Stimulated activated CD8-positive, alpha-beta memory T cell treated with anti-CD3 and anti-CD28 coated beads, Interleukin-2, amount 100 ng/mL, for 48 hours (primary cell): ENCODE data around the gene MRPS7.
"Not testable (repeated sequence)": the region's sequence is repeated elsewhere in the genome, so short reads cannot be mapped to it uniquely, and the experiment has no call there.

Source experiments
- DNase-seq, 2 donors: peaks; one replicate each; pipeline ENCODE4 v3.0.0-alpha.2; 2020; ENCODE audit warnings: low read depth in 2 of 2

The MRPS7 gene

DNA sequence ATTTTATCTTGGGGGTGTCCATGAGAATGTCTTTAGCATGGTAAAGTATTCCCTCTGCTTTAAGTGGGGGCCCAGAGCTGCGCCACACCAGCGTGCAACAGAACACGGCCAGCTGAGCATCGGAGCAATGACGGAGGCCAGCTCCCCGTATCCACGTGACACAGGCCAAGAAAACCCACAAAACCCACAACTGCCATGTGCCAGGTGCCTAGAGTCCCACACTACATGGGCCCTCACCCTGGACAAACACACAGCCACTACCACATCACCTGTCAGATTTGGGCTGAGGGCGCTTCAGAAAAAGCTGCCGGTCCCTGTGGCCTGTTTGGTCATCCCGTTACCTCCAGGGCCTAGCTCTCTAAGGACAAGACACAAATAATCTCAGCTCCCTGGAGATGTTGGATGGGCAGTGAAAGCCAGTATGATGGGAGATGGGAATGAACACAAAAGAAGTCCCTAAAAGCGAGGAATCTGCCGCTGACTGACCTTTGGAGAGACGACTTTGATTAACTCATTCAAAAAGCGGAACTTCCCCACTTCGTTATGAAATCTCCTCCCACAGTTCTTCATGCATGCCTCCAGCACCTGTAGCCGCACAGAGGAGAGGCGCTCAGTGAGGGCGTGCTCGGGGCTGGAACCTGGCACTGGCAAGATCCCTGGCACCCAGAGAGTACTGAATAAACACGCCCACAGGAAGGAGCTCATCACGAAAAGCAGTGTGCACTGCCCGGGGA, 17.4 kb upstream of the MRPS7 start:
- no peak for DNase-seq

DNA sequence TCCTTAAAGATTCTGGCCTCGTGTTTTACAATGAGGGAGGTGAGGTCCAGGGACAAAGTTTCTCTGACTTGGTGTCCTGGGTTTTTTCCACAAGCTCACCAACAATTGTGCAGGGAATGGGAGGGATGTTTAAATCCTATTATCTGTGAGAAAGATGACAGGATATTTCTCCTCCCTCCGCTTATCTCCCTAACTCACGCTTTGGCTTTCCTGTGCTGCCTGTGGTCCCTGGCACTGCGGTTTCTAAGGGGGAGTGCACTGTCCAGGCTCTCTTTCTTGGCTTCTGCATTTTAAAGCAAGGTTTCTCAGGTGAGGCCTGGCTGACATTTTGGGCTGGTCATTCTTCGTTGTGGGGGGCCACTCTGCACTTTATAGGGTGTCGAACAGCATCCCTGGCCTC, 16.7 kb upstream of the MRPS7 start:
- no peak for DNase-seq

DNA sequence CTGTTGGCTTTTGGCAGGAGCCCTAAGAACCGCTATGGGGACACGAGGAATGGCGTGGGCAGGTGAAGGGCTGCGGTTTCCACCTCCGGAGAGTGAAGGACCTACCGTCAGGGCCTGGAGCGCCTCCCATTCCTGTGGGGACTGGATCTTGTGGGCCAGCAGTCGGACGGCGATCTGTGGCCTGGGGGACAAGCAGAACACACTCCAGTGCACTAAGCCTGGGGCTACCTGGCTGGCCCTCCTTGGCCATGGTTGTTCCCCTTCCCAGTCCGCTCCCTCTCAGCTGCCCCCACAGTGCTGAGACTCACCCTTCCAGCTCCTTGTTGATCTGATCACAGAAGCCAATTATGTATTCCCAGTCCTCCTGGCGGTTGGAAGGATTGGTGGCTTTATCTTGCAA, 15.3 kb upstream of the MRPS7 start:
- DNase-seq: no peak

DNA sequence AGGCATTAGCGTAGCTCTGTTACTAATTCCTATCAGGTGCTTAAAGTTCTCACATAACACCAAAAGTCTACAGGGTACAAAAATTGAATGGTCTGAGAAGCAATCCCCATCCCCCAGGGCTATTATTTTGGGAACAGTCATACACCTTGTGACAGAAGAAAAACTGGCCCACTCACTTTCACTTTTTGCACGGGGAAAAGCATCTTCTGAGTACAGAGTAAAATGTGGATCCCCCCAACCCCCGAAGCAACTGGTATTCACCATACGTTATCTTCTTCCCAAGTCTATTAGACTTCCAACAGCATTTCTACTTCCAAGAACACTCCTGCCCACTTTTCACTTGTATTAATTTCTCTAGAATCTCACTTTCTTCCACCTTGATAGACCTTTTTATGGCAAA, 12.1 kb upstream of the MRPS7 start:
- DNase-seq: no peak

DNA sequence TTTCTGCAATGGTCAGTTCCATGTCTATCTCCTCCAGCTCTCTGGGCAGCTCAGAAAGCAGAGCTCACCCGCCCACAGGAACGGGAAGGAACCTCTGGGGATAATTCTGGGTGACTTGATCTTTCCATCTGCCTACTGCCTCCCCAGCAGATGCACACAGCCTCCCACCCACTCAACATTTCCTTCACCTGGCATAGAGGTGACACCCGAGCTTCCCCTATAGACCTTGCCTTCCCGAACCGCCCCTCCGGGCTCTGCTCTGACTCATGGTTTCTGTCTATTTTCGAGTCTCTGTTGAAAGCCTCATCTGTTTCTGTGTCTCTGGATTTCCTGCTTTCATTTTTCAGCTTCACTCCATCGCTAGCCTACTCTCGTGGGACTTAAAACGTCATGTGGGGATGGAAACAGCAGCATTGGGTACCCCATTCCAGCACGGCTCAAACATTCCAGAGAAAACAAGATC, 11.6 kb upstream of the MRPS7 start:
- DNase-seq: peak; percentile 65 to 73

DNA sequence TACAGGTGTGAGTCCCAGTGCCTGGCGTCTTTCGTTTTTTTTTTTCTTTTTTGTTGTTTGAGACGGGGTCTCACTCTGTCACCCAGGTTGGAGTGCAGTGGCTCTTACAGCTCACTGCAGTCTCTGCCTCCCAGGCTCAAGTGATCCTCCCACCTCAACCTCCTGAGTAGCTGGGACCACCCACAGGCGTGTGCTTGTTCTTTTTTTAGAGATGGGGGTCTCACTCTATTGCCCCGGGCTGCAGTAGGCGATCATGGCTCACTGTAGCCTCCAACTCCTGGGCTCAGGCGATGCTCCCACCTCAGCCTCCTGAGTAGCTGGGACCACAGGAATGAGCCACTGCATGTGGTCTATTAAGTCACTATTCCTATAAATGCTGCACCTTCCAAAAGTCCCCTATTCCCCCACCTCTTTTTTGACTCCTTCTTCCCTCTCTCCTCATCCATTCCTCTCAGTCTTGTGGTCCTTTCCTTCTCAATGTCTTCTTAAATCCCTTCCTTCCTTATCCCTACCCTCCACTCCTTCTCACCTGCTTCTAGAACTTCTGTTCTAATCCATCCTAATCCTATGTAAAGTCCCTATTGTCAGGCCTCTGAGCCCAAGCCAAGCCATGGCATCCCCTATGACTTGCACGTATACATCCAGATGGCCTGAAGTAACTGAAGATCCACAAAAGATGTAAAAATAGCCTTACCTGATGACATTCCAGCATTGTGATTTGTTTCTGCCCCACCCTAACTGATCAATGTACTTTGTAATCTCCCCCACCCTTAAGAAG, 9.5 kb upstream of the MRPS7 start:
- DNase-seq: no peak

DNA sequence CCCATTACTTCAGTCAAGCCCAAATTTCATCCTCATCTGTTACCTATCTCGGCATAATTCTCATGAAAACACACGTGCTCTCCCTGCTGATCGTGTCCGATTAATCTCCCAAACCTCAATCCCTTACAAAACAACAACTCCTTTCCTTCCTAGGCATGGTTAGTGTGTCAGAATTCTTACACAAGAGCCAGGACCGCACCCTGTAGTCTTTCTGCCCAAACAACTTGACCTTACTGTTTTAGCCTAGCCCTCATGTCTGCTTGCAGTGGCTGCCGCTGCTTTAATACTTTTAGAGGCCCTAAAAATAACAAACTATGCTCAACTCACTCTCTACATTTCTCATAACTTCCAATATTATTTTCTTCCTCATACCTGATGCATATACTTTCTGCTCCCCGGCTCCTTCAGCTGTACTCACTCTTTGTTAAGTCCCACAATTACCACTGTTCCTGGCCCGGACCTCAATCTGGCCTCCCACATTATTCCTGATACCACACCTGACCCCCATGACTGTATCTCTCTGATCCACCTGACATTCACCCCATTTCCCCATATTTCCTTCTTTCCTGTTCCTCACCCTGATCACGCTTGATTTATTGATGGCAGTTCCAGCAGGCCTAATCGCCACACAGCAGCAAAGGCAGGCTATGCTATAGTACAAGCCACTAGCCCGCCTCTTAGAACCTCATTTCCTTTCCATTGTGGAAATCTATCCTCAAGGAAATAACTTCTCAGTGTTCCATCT, 5.6 kb upstream of the MRPS7 start:
- DNase-seq: not testable (repeated sequence)

DNA sequence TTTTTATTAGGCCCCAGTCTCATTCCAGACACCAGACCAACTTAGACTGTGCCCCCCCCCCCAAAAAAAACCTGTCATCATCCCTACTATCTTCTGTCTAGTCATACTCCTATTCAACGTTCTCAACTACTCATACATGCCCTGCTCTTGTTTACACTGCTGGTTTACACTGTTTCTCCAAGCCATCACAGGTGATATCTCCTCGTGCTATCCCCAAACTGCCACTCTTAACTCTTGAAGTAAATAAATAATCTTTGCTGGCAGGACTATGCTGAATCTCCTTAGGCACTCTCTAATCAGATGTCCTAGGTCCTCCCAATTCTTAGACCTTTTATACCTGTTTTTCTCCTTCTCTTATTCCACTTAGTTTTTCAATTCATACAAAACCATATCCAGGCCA, 4.5 kb upstream of the MRPS7 start:
- not testable (repeated sequence) for DNase-seq

DNA sequence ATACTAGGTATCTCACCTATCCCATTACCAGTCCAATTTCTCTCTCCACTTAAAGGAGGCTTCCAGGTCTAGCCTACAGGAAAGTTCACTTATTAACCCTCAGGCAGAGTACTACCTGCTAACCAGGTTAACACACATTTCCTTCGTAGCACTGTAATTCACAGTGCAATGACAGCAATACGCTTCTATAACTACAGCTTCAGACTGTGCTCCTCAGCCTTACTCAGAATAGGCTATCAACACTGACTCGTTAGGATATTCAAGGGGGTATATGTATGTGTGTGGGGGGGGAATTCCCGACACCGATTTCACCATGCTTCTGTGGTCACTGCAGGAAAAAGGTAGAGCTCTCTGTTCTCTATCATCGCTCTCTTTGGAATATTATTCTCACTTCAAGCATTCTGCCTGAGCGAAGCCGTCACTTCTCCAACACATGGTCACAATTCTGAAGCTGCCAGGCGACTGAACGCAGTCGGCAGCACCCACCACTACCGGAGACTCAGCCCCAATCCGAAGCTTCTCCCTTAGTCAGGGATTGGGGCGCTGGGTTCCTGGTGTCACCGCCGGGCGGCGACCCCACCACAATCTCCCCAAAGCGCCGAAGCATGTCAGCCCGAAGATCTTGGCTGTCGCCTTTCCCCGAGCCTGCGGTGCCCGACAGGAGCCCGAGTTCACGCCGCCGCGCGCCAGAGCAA, 891 bp upstream of the MRPS7 start:
- DNase-seq: no peak

DNA sequence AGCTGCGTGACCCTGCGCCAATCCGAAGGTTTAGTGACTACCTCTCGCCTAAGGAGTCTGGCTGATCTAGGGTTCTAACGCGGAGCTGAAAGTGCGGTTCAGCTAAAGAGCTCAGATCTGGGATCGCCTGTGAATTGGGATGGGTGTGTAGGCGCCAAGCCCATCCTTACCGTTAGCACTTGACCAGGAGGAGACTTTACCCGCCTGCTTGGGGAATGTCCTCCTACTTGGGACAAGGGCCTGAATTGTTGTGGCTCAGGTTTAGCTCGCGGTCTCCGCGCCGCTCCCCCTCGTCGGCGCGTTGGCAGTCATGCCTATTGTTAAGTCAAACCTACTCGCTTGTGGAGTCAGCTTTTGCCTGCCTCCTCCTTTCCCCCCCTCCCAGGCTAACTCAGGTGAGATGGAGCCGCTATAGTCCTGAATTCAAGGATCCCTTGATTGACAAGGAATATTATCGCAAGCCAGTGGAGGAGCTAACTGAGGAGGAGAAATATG, 480 bp downstream of the MRPS7 start:
- no peak for DNase-seq

DNA sequence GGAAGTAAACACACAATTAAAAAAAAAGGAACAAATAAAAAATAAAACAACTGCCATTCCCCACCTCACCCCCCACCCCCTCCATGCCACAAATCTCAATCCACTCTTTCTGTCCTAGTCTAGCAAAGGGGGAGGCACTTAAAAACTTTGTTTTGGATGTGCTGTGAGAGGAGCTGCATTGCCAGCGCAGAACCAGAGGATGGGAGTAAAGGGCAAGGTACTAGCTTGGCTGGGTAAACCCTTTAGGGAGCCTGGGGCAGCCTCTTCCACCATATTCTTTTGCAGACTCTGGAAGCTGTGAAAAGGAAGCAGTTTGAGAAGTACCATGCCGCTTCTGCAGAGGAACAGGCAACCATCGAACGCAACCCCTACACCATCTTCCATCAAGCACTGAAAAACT, 1.4 kb downstream of the MRPS7 start:
- DNase-seq: no peak

DNA sequence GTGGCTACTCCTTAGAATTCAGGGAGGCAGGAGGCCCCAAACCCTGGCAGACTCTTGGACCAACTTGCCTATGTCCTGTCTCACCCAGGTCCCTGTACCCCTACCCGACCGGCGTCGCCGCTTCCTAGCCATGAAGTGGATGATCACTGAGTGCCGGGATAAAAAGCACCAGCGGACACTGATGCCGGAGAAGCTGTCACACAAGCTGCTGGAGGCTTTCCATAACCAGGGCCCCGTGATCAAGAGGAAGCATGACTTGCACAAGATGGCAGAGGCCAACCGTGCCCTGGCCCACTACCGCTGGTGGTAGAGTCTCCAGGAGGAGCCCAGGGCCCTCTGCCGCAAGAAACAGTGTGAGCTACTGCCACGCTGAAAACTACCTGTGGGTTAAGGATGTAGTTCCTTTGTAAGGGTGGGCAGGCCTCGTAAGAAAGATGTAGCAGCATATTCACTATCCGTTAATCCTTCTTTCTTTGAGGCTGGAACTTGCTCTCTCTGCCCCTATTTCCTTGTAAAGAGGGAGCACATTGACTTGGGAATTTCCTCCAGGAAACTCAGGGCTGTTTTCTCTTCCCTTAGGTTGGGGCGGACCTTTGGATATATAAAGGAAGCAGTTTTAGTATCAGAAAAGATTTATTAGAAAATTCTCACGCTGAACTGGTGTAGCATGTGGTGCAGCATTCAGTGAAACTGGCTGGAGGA, 4.1 kb downstream of the MRPS7 start:
- no peak for DNase-seq

DNA sequence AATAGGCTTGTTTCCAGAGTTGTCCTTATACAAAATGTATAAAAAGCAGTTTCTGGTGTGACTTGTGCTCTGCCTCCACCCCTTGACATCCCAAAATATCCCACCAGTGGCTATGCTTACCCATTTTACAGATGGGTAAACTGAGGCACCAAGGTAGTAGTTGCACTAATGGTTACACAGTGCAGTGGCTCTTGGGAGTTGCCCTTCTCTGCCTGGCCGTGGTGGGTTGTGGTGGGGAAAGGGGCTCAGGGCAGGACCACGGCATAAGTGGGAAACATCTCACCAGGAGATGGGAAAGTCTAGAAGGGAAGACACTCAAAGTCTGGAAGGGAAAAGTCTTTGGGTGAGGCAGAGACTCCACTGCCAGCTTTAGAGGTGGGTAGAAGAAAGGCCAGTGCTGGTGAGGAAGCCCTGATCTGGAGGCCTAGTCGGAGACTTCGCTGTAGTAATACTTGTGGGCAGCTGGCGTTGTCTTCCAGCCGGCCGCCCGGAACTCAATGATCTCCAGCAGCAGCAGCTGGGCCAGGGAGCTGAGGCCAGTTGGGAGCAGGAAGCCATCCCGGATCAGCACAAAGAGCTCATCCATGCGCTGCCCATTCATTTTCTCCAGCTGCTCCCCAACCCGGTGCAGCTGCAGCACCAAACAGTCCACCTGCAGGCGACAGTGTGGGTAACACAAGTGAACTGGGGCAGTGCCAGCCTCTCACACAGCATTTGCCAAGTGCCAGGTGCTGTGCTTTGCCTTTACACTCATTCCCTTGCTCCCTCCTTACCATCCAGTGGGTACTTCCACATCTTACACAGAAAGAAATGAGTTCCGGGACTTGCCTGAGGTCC, 4.9 kb downstream of the MRPS7 start:
- no peak for DNase-seq

DNA sequence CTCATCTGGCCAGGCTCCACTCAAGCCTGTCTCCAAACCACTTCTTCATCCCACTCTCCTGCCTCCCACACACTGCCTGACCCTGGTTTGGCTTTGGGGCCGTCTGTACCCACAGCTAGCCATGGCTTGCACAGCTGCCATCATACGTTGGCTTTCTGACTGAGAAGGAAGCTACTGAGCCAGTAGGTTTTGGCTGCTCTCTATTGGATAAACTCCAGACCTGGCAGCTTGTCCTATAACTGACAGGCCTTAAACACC, 5.4 kb downstream of the MRPS7 start:
- no peak for DNase-seq

DNA sequence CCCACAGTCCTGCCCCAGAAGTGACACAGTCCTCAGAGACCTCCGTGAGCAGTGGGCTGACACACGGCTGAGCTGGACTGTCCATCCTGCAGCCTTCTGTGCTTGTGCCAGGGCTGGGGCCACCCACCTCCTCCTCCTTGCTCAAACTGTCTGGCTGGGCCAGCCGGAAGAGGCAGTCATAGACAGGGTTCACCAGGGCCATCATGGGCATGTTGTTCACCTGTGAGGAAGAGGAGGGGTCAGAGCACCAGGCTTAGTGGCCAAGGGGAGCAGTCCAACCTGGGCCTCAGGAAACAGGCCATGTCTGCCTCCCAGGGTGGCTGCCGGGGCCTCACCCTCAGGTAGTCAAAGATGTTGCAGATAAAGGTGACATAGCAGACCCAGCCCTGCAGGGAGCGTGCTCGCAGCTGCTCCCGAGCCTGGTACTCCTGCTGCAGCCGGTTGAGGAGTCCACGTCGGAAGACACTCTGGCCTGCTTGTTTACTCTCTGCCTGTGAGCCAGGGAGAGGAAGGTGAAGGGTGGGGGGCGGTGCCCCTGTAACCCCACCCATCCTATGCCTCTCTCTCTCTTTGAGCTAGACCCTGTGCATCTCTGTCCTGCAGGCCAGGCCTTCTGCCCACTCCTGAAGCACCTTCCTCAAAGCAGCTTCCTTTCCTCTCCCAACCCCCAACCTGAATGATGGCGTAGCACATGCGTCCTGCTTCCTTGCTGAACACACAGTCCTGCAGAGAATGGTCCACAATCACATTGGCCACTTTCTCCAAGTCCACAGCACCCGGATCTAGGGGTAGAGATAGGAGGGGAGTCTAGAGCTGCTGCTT, 5.9 kb downstream of the MRPS7 start:
- DNase-seq: no peak

DNA sequence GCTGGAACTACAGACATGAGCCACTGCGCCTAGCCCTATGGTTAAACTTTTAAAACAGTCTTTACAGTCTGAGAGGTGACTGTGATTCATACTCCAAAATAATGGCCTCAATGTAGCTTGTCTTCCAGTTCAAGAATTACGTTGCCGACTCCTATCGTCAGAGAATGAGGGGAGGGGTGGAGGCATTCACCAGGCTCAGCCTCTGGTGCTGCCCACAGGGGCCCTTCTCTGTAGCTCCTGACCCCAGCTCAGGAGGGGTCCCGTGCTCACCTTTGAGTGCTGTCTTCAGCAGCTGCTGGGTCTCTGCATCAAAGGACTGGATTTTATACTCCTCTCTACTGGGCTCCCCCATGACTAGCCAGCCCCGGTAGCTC, 8.2 kb downstream of the MRPS7 start:
- no peak for DNase-seq

DNA sequence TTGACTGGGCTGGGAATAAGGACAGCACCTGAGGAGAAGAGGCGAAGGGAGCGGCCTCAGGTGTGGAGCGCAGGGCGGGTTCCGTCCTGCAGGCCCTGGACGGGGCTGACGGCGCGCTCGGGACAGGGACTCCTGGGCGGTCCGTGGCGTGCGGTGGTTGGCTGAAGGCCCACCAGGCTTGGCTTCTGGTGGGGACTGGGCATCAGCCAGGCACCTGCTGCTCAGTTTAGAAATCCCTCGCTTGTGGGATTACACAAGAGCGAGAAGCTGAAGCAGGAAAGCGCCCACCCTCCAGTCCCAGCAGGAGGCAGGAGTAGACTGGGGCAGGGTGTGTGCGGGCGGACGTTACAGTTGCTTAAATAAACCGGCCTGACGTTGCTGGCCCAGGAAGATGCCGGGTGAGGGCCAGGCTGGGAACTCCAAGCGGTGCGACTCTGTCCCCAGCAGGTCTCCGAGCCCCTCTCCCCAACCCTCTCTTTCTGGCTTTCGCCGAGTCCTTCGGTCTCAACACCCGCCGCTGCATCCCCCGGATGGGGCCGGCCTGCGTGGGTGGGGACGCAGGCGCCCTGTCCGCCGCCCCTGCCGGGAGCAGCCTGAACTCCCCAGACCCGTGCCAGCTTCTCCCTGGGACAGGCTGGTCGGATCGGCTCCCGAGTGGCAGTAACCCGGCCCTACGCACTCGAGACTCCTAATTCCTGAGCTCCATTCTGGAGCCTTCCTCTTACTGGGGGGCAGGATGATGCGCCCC, 8.7 kb downstream of the MRPS7 start:
- peak; percentile 60 for DNase-seq

DNA sequence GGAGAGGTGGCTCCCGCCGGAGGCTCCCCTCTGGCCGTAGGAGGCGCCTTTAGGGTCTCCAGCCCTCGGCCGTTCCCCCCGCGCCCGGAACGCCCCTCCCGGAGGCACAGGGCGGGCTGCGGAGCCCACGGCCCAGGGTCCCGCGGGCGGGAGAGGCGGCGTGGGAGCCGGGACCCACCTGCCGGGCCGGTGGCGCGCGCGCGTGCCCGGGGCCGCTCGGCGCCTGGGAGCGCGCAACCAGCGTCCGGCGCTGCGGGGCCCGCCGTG, 9.2 kb downstream of the MRPS7 start, which contains the start of gene MIF4GD:
TSS of gene MIF4GD (minus strand) at position 266 of the 267 bp plus-strand sequence. CDS start 1,036 bp downstream, outside the sequence.
- no peak for DNase-seq
